Stomach (tissue), 9 donors: ENCODE data around the gene LMOD2. TPM values are rescaled to one million over a fixed set of nuclear protein-coding genes. Genes with fewer than 3 reads are reported as not detected.

Source experiments
- DNase-seq, 2 donors: peaks; one replicate each; pipeline versions ENCODE4 v3.0.0 to v3.0.0-alpha.2; 2013 to 2019
- H3K27ac ChIP-seq, 5 donors: fragments of 200-600 bp in 4 of 5; sonication (generic) in 4 of 5; one replicate each; pipeline ENCODE4 v1.5.1; 2013 to 2019; ENCODE audit warnings: mild to moderate bottlenecking in 1 of 5, moderate library complexity in 1 of 5
- H3K27me3 ChIP-seq, 3 donors: fragments of 200-600 bp; sonication (generic); one replicate each; pipeline ENCODE4 v1.5.1; 2017 to 2019; ENCODE audit warnings: mixed run types in 1 of 3
- H3K36me3 ChIP-seq, 4 donors: fragments of 200-600 bp; sonication (generic); 1 replicate in 3 of 4; 2 replicates in 1 of 4; pipeline ENCODE4 v1.5.1; 2016 to 2019
- H3K4me1 ChIP-seq, 4 donors: fragments of 200-600 bp; sonication (generic); one replicate each; pipeline ENCODE4 v1.5.1; 2016 to 2019
- H3K4me3 ChIP-seq, 4 donors: fragments of 200-600 bp; sonication (generic) in 3 of 4; one replicate each; pipeline ENCODE4 v1.5.1; 2016 to 2019; ENCODE audit warnings: mild to moderate bottlenecking in 1 of 4
- H3K9me3 ChIP-seq, 4 donors: fragments of 200-600 bp; sonication (generic); one replicate each; pipeline ENCODE4 v1.5.1; 2016 to 2019
- CTCF ChIP-seq, 7 experiments: fragments of 450-650 bp in 4 of 7; fragments of 200-600 bp in 3 of 7; sonication (generic) in 3 of 7; IDR thresholded peaks; one replicate each; pipeline ENCODE4 v1.5.1; 2016 to 2019; ENCODE audit warnings: antibody characterized with exemption in 7 of 7, control low read depth in 2 of 7, mild to moderate bottlenecking in 1 of 7
- EP300 ChIP-seq: sonication (generic); formaldehyde crosslinking; IDR thresholded peaks from one replicate; pipeline ENCODE4 v1.6.1; 2017; ENCODE audit warnings: antibody characterized with exemption
- POLR2A ChIP-seq, 4 donors: fragments of 450-650 bp; IDR thresholded peaks; one replicate each; pipeline ENCODE4 v1.6.1; 2016; ENCODE audit warnings: antibody characterized with exemption in 4 of 4, control low read depth in 2 of 4, mild to moderate bottlenecking in 1 of 4, moderate library complexity in 1 of 4
- POLR2AphosphoS5 ChIP-seq, 3 donors: sonication (generic); formaldehyde crosslinking; IDR thresholded peaks; one replicate each; pipeline ENCODE4 v1.6.1; 2016; ENCODE audit warnings: antibody characterized with exemption in 3 of 3
- WGBS, 5 donors: extraction: QIAGEN DNeasy Blood & Tissue Kit in 3 of 5; methylation state at CpG; one replicate each; pipeline versions ENCODE4 v1.1.5 to v1.1.7; 2013 to 2018; 5-methylcytosine and 5-hydroxymethylcytosine counted together
- intact Hi-C: fragments of 100-400 bp; cut with DNase I; formaldehyde crosslinking; loops from one replicate; pipeline ENCODE4 v1.15.1; 2023; ENCODE audit warnings: low total_unique reads
- polyA plus RNA-seq, 3 donors: library from polyadenylated mRNA; stranded (reverse); fragments of 200-250 nt; gene quantifications; one replicate each; pipeline ENCODE4 v1.2.3, GENCODE V29; 2013
- total RNA-seq, 5 donors: library from RNA; depleted of rRNA; stranded (reverse); fragments of >200 nt; gene quantifications; one replicate each; pipeline versions ENCODE4 v1.1.0 to v1.2.3, GENCODE V29; 2014 to 2016
- donor health status: healthy with polysubstance abuse.
- donor health status: Bipolar disorder and iron deficiency.
- donor health status: healthy.

The LMOD2 gene
- total and polyA plus RNA-seq, 8 donors: 0.05 to 0.46 (median 0.12) TPM; not detected in 5

DNA sequence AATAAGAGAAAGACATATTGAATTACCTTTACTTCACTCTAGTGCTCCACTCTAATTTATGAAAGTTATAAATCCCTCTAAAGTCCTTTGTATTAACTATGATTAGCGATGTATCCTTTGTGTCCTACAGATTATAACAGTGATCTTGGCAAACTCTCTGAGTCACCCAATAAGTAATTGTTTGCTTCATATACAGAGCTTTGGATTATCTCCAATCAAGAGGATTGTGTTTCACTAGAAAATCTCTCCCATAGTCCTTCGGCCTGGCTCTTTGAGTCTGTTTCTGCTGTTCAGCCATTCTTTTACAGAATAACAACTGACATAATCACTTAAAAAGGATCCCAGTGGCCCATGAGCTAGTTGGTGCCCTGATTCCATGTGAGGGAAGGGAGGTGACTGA is 9.5 kb downstream of the LMOD2 start:
- Histone ChIP-seq H3K4me1 (no peaks in the 10 kb centered on the region), H3K4me3 (no peak overlapping the region), H3K27ac (no peak overlapping the region), H3K9me3 (no peaks in the 10 kb centered on the region), H3K36me3 (no peaks in the 10 kb centered on the region), H3K27me3 (no peaks in the 10 kb centered on the region)
- TF ChIP-seq EP300 (no peak), POLR2A (IDR thresholded peaks at IDR 0.05) (no peak), POLR2AphosphoS5 (IDR thresholded peaks at IDR 0.05) (no peak), CTCF (IDR thresholded peaks at IDR 0.05) (no peak)
- no peak for DNase-seq
- WGBS, 5 donors: 20 to 41% (median 34%) methylated on average over 2 of the region's 2 CpGs
- intact Hi-C loops: no loop called here

- no peaks in the 10 kb centered on the region for H3K9me3 ChIP-seq
- WGBS, 5 donors: 36 to 52% (median 44%) methylated on average over 1 of the region's 1 CpG
- peak in 1 of 2 donors; percentile 31 for DNase-seq
- H3K4me3 ChIP-seq: no peak overlapping the region
- TF ChIP-seq EP300: no peak
- TF ChIP-seq CTCF (IDR thresholded peaks at IDR 0.05): no peak
- TF ChIP-seq POLR2A (IDR thresholded peaks at IDR 0.05): no peak
- TF ChIP-seq POLR2AphosphoS5 (IDR thresholded peaks at IDR 0.05): no peak
- intact Hi-C loops: no loop called here
- H3K27ac ChIP-seq: no peak overlapping the region
- H3K27me3 ChIP-seq: no peaks in the 10 kb centered on the region
- H3K36me3 ChIP-seq: no peaks in the 10 kb centered on the region
- H3K4me1 ChIP-seq: no peaks in the 10 kb centered on the region
Measured at GRCh38 chr7:123665896-123666295, 10.2 kb downstream of the LMOD2 start.

DNA sequence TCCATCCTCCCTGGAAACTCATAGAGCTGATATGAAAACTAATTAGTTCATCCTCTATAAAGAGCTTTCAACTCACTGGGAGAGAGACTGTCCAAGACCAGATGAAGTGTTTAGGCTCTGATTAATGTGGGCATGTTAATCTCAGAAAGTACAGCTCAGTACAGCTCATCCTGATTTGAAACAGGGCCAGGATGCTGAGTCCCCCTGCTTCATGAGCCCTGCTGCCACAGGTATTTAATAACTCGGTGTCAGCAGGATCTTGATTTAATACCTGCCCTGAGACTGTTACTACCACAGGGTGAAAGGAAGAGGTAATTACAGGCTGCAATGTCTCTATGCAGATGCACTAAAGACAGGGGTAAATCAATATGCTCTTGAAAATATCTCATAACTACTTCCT is 10.8 kb downstream of the LMOD2 start:
- DNase-seq: no peak
- Histone ChIP-seq H3K27me3 (no peaks in the 10 kb centered on the region), H3K4me1 (no peaks in the 10 kb centered on the region), H3K27ac (no peak overlapping the region), H3K9me3 (no peaks in the 10 kb centered on the region), H3K36me3 (no peaks in the 10 kb centered on the region), H3K4me3 (no peak overlapping the region)
- WGBS, 5 donors: 45 to 67% (median 63%) methylated on average over 1 of the region's 1 CpG
- intact Hi-C loops: no loop called here
- TF ChIP-seq POLR2A (IDR thresholded peaks at IDR 0.05) (no peak), POLR2AphosphoS5 (IDR thresholded peaks at IDR 0.05) (no peak), CTCF (IDR thresholded peaks at IDR 0.05) (no peak), EP300 (no peak)

DNA sequence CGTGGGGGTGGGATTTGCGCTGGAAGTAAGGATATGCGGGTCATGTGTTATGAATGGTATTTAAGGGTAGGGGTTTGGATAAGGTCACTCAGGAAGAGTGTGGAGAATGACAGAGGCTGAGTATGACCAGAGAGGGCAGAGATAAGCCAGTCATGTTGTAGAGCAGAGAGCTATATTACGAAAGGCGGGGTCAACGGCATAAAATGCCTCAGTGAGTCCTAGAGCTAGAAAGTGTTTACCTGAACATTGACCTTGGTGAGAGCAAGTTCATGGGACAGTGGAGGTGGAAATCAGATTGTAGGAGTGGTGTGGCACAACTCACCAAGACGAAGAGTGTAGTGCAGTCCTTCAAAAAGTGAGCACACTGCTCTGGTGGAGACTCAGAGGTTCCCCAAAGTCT is 13.8 kb downstream of the LMOD2 start:
- H3K9me3 ChIP-seq: no peaks in the 10 kb centered on the region
- H3K4me1 ChIP-seq: peaks cover 0 to 10% (median 4%) of the 10 kb centered on the region in 4 donors
- H3K27ac ChIP-seq: no peak overlapping the region
- no peak overlapping the region for H3K4me3 ChIP-seq
- 90 to 95% (median 92%) methylated on average over 7 of the region's 7 CpGs for WGBS, 5 donors
- no peak for TF ChIP-seq POLR2AphosphoS5 (IDR thresholded peaks at IDR 0.05)
- no peak for TF ChIP-seq EP300
- TF ChIP-seq POLR2A (IDR thresholded peaks at IDR 0.05): no peak
- TF ChIP-seq CTCF (IDR thresholded peaks at IDR 0.05): no peak
- intact Hi-C loops: no loop called here
- no peak for DNase-seq
- no peaks in the 10 kb centered on the region for H3K27me3 ChIP-seq
- no peaks in the 10 kb centered on the region for H3K36me3 ChIP-seq
